HG03280 (cell line): ENCODE results near the gene CUL7.
"Not testable (repeated sequence)": the region's sequence is repeated elsewhere in the genome, so short reads cannot be mapped to it uniquely, and the experiment has no call there.

Experiments
- ATAC-seq: cut with Tn5 transposase; IDR thresholded peaks from one replicate; pipeline ENCODE4 v1.9.1; 2021; ENCODE audit warnings: mild to moderate bottlenecking, moderate library complexity; ENCODE audit not compliant: unreplicated experiment

CUL7 gene

GRCh38 chr6:43019152-43019551, 34.5 kb downstream of the CUL7 start:
- ATAC-seq: no peak

DNA sequence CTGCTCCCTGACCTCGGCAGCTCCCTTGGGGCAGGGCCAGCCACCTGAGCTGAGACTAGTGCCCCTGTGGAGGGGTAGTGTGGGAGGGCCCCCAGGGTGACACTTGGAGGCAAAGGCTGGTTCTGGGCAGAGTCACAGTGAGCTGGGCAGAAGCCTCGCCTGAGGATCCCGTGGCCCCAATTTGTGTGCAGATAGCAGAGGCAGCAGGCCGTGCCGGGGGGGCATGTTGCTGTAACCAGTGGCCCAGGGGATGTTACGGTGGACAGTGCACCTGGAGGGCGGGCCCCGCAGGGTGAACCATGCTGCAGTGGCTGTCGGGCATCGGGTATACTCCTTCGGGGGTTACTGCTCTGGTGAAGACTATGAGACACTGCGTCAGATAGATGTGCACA, 36.7 kb downstream of the CUL7 start:
- ATAC-seq: no peak

DNA sequence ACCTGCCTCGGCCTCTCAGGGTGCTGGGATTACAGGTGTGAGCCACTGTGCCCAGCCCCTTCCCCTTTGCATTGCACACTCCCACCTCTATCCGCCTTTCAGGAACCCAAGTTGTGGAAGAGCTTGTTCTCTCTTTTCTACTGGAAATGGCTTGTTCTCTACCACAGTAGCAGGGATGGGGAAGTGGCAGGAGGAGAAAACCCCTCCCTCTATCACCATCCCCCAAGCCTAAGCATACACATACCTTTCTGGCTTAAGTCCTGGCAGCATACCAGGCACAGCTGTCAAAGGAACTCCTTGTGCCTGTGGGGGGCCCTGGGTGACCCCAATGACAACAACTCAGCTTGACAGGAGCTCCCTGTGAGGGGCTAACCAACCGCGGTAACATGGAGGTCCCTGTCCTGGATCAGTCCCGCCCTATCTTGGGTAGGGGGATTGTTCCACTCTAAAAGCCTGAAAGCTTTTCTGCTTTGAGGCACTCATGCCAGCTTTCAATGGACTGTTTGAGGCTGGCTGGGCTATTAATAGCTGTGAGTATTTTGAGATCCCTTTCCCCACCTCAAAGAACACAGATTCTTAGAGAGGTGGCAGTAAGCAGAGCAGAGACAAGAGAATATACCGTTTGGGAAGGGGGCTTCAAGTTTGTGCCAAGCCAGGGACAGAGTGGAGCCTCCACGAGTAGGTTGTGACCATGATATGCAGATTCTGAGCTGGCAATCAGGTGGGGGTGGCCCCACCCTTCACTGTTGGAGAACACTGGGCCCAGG, 37.3 kb downstream of the CUL7 start:
- no peak for ATAC-seq

DNA sequence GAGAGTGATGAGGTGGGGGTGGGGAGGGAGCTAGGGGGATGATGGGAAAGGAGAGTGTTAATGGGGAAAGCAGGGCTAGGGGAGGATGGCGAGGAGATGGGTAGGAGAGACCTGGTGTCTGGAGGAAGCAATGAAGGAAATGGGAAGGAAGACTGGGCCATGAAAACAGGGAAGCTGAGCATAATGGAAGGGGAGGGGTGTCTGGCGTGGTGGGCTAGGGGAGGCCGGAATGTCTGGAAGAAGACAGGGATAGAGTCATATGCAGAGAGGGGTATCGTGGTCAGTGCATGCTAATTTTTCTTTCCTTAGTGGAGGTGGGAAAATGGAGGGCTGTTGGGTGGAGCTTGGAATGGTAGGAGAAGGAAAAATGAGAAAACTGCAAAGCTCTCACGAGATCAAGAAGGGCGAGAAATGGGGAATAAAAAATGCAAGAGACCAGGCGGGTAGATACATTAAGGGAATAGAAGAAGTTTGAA, 39.2 kb downstream of the CUL7 start:
- no peak for ATAC-seq

GRCh38 chr6:43013843-43014433, 39.7 kb downstream of the CUL7 start, which contains the start of the genes KLHDC3 and MEA1:
KLHDC3 (plus strand) TSS chr6:43014249; CDS start chr6:43017193, 2,944 bp downstream.
MEA1 (minus strand) TSS chr6:43013946; CDS start chr6:43013813, 133 bp downstream.
- ATAC-seq: peak; percentile 93

- no peak for ATAC-seq
These were observed 40.4 kb downstream of the CUL7 start for GRCh38 chr6:43013097-43013842.

GRCh38 chr6:43012364-43012763, 41.3 kb downstream of the CUL7 start:
- ATAC-seq: no peak

DNA sequence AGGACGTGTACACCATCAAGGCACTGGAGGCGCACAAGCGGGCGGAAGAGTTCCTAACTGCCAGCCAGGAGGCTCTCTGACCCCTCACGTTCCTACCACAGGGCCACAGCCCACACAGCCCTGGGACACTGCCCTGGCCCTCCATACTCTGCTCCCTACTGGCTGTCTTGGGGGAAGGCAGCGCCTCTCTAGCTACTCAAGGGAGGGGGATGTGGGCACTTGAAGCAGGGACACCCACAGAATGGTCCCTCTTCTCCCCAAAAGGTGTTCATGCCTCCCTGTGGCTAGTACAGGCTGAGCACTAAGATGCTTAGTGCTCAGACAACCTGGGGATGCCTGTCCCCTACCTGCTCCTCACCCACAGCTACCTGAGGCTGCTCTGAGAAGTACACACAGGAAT, 42.4 kb downstream of the CUL7 start:
- no peak for ATAC-seq

DNA sequence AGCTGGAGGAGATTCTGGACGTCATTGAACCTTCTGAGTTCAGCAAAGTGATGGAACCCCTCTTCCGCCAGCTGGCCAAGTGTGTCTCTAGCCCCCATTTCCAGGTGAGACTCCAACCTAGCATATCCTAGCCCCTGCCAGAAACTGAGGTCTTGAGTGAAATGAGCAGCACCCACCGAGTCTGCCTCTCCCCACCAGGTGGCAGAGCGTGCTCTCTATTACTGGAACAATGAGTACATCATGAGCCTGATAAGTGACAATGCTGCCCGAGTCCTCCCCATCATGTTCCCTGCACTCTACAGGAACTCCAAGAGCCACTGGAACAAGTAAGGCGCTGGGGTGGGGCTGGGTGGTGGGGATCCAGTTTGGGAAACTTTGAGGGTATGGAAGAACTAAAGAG, 44.5 kb downstream of the CUL7 start:
- no peak for ATAC-seq

- ATAC-seq: no peak
These were observed 46.5 kb downstream of the CUL7 start for GRCh38 chr6:43007126-43007525.

GRCh38 chr6:43006251-43006650, 47.4 kb downstream of the CUL7 start:
- no peak for ATAC-seq

DNA sequence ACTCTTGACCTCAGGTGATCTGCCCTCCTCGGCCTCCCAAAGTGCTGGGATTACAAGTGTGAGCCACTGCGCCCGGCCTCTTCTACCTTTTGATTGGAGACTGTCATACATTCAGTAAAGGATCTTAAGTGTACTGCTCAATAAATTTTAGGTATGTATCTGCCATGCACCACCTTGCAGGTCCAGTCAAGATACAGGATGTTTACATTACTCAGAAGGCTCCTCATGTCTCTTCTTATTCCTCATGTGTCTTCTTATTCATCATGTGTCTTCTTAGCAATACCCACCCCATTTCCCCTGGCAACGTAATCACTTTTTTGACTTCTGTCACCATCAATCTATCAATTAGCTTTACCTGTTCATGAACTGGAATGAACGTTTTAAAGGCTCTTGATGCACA, 47.8 kb downstream of the CUL7 start:
- no peak for ATAC-seq

DNA sequence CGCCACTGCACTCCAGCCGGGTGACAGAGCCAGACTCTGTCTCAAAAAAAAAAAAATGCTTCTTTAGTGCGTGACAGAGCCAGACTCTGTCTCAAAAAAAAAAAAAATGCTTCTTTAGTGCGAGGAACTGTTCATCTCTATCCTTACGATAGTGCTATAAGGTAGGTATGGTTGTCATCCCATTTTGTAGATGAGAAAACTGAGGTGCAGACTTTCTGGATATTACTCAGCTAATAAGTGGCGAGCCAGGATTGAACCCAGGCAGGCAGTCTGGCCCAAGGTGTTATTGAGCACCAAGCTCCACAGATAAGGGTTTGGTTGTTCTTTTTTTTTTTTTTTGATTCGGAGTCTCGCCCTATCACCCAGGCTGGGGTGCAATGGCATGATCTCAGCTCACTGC, 51.8 kb downstream of the CUL7 start:
- ATAC-seq: no peak

DNA sequence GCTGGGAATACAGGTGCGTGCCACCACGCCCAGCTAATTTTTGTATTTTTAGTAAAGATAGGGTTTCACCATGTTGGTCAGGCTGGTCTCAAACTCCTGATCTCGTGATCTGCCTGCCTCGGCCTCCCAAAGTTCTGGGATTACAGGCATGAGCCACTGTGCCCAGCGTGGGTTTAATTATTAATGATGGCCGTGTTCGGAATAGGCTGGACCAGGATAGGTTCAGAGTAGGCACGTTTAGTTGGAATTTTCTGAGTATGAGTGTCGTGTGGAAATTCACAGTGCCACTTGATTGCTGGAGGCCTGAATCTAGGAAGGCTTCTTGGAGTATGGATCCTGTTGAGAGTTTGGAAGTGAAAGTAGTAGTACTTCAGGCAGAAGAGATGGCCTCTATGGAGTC, 55.4 kb downstream of the CUL7 start:
- ATAC-seq: not testable (repeated sequence)

DNA sequence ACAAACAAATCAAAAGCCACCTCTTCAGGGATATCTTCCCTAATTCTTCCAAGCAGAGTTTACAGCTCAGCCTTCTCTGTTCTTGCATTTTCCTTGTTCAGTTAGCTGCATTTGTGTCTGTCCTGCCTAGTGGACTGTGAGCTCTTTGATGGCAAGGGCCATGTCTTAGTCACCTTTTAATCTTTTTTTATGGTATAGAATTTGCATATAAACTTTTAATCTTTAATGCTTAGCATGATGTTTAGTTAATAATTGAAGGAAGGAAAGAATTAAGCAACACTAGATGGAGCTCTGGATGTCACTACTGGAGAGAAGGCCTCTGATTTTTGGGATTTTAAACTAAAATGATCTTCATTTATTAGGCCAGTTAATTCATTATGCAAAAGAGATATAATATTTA, 57.1 kb downstream of the CUL7 start:
- no peak for ATAC-seq

- ATAC-seq: no peak
These were observed 60.2 kb downstream of the CUL7 start for GRCh38 chr6:42993445-42993844.

GRCh38 chr6:42989923-42990322, 63.7 kb downstream of the CUL7 start:
- no peak for ATAC-seq

GRCh38 chr6:42988486-42989020, 65.1 kb downstream of the CUL7 start:
- no peak for ATAC-seq
